Activated CD4-positive, alpha-beta T cell treated with anti-CD3 and anti-CD28 coated beads for 36 hours (primary cell): ENCODE data around the gene ITGA5. TPM values are rescaled to one million over a fixed set of nuclear protein-coding genes. Genes with fewer than 3 reads are reported as not detected.
A peak's percentile ranks its signal among the peaks of the same experiment; 100 is the strongest.

Source experiments
- ATAC-seq: fragments of 200-7000 bp; cut with Tn5 transposase; one replicate; pipeline ENCODE4 v1.10.0; 2021; ENCODE audit warnings: mild to moderate bottlenecking, moderate library complexity
- CTCF ChIA-PET: fragments of 350-600 bp; sonication (Branson Sonifier 250); formaldehyde crosslinking; loops from one replicate; lab custom pipeline; 2021; ENCODE audit warnings: antibody characterized with exemption; lab: Charles Lee
- POLR2A ChIA-PET: fragments of 350-600 bp; sonication (Branson Sonifier 250); formaldehyde crosslinking; loops from one replicate; lab custom pipeline; 2021; ENCODE audit warnings: antibody characterized with exemption, inconsistent platforms; lab: Charles Lee
- DNase-seq: peaks from one replicate; pipeline ENCODE4 v3.0.0-alpha.2; 2020
- H3K27ac Mint-ChIP-seq: one replicate; pipeline ENCODE4 v1.8.0; 2021; ENCODE audit warnings: mixed read lengths
- H3K27me3 Mint-ChIP-seq: one replicate; pipeline ENCODE4 v1.8.0; 2021; ENCODE audit warnings: mixed read lengths
- H3K36me3 Mint-ChIP-seq: one replicate; pipeline ENCODE4 v1.8.0; 2021; ENCODE audit warnings: low read depth, mixed read lengths
- H3K4me1 Mint-ChIP-seq: one replicate; pipeline ENCODE4 v1.8.0; 2021; ENCODE audit warnings: mixed read lengths
- H3K4me3 Mint-ChIP-seq: one replicate; pipeline ENCODE4 v1.8.0; 2021; ENCODE audit warnings: mild to moderate bottlenecking, moderate library complexity, mixed read lengths
- H3K9me3 Mint-ChIP-seq: one replicate; pipeline ENCODE4 v1.8.0; 2021; ENCODE audit warnings: low read depth, mixed read lengths
- intact Hi-C, 2 experiments: fragments of 100-400 bp; cut with DNase I in 1 of 2; cut with micrococcal nuclease in 1 of 2; formaldehyde crosslinking; loops; one replicate each; pipeline versions ENCODE4 v1.14.2 to v1.15.1; 2022 to 2024; cut with DNase I, micrococcal nuclease
- total RNA-seq, 2 experiments: library from RNA; stranded (reverse); gene quantifications; one replicate each; pipeline ENCODE4 v1.2.3, GENCODE V29; 2021

The ITGA5 gene
- total RNA-seq, 2 experiments from 2014 or later = 38.6 to 58.0 TPM

GRCh38 chr12:54379398-54380201, 39.5 kb downstream of the ITGA5 start:
- POLR2A ChIA-PET = interaction anchor here (1.0 kb wide), 1 partner anchor 92 kb away, joined by 3 read pairs; no protein-coding TSS in a partner anchor
- Mint-ChIP-seq H3K9me3 (no peaks in the 10 kb centered on the region), H3K4me1 (peaks cover 10% of the 10 kb centered on the region), H3K27me3 (no peaks in the 10 kb centered on the region), H3K27ac (no peak overlapping the region), H3K36me3 (no peaks in the 10 kb centered on the region), H3K4me3 (peak overlapping the region; percentile 47)
- ATAC-seq (peak; percentile 86), DNase-seq (peak; percentile 96)
- CTCF ChIA-PET = interaction anchor here (0.6 to 5.5 kb wide), 67 partner anchors 8 to 370 kb away, joined by 3 to 62 read pairs (median 5); partner anchors contain the start of genes CBX5, COPZ1, GTSF1 and HOXC8
- intact Hi-C loops = loop anchor here in 1 of 2 experiments (1.0 kb wide), 3 partner anchors 11 to 159 kb away; no protein-coding TSS in a partner anchor

- Mint-ChIP-seq H3K4me1 (peaks cover 10% of the 10 kb centered on the region), H3K27me3 (no peaks in the 10 kb centered on the region), H3K9me3 (no peaks in the 10 kb centered on the region), H3K4me3 (peak overlapping the region; percentile 47), H3K36me3 (no peaks in the 10 kb centered on the region), H3K27ac (no peak overlapping the region)
- ATAC-seq (no peak), DNase-seq (no peak)
- POLR2A ChIA-PET = interaction anchor here (1.0 kb wide), 1 partner anchor 92 kb away, joined by 3 read pairs; no protein-coding TSS in a partner anchor
- intact Hi-C loops = loop anchor here in 1 of 2 experiments (1.0 kb wide), 3 partner anchors 11 to 159 kb away; no protein-coding TSS in a partner anchor
- CTCF ChIA-PET = interaction anchor here (0.6 to 5.5 kb wide), 56 partner anchors 8 to 370 kb away, joined by 3 to 62 read pairs (median 5); partner anchors contain the start of genes CBX5, COPZ1, GTSF1 and HOXC8
Observed at GRCh38 chr12:54378796-54379397, 40.2 kb downstream of the ITGA5 start.

GRCh38 chr12:54377797-54378515, 41.1 kb downstream of the ITGA5 start:
- Mint-ChIP-seq H3K9me3 (no peaks in the 10 kb centered on the region), H3K27me3 (no peaks in the 10 kb centered on the region), H3K4me3 (no peak overlapping the region), H3K27ac (no peak overlapping the region), H3K4me1 (peaks cover 12% of the 10 kb centered on the region), H3K36me3 (no peaks in the 10 kb centered on the region)
- ChIA-PET POLR2A (no interaction called here), CTCF (interaction anchor here (1.3 to 5.5 kb wide), 11 partner anchors 10 to 159 kb away, joined by 3 to 62 read pairs (median 14); no protein-coding TSS in a partner anchor)
- intact Hi-C loops = no loop called here
- no peak for ATAC-seq
- no peak for DNase-seq

- ATAC-seq = no peak
- H3K27me3 Mint-ChIP-seq = no peaks in the 10 kb centered on the region
- no peaks in the 10 kb centered on the region for H3K36me3 Mint-ChIP-seq
- DNase-seq = no peak
- no peaks in the 10 kb centered on the region for H3K9me3 Mint-ChIP-seq
- H3K4me3 Mint-ChIP-seq = no peak overlapping the region
- ChIA-PET POLR2A (interaction anchor here (0.6 kb wide), 1 partner anchor 68 kb away, joined by 3 read pairs; no protein-coding TSS in a partner anchor), CTCF (interaction anchor here (0.6 to 5.5 kb wide), 4 partner anchors 39 to 772 kb away, joined by 3 to 62 read pairs (median 6); no protein-coding TSS in a partner anchor)
- intact Hi-C loops = no loop called here
- peaks cover 17% of the 10 kb centered on the region for H3K4me1 Mint-ChIP-seq
- no peak overlapping the region for H3K27ac Mint-ChIP-seq
Observed at GRCh38 chr12:54377007-54377406, 42.1 kb downstream of the ITGA5 start.

- intact Hi-C loops = no loop called here
- DNase-seq (no peak), ATAC-seq (no peak)
- H3K9me3 Mint-ChIP-seq = no peaks in the 10 kb centered on the region
- H3K4me3 Mint-ChIP-seq = no peak overlapping the region
- H3K27ac Mint-ChIP-seq = no peak overlapping the region
- no peaks in the 10 kb centered on the region for H3K27me3 Mint-ChIP-seq
- POLR2A ChIA-PET = no interaction called here
- peaks cover 18% of the 10 kb centered on the region for H3K4me1 Mint-ChIP-seq
- H3K36me3 Mint-ChIP-seq = no peaks in the 10 kb centered on the region
- CTCF ChIA-PET = interaction anchor here (0.6 to 5.5 kb wide), 4 partner anchors 39 to 772 kb away, joined by 3 to 62 read pairs (median 6); no protein-coding TSS in a partner anchor
Observed at GRCh38 chr12:54376596-54376995, 42.5 kb downstream of the ITGA5 start.

GRCh38 chr12:54375259-54375579, 43.8 kb downstream of the ITGA5 start:
- intact Hi-C loops = no loop called here
- CTCF ChIA-PET = interaction anchor here (1.2 to 5.5 kb wide), 2 partner anchors 24 to 82 kb away, joined by 3 to 62 read pairs; no protein-coding TSS in a partner anchor
- H3K27ac Mint-ChIP-seq = no peak overlapping the region
- DNase-seq (no peak), ATAC-seq (no peak)
- peaks cover 18% of the 10 kb centered on the region for H3K4me1 Mint-ChIP-seq
- H3K9me3 Mint-ChIP-seq = no peaks in the 10 kb centered on the region
- no peaks in the 10 kb centered on the region for H3K36me3 Mint-ChIP-seq
- no peak overlapping the region for H3K4me3 Mint-ChIP-seq
- H3K27me3 Mint-ChIP-seq = no peaks in the 10 kb centered on the region
- POLR2A ChIA-PET = interaction anchor here (1.2 kb wide), 1 partner anchor 87 kb away, joined by 3 read pairs; no protein-coding TSS in a partner anchor

GRCh38 chr12:54374562-54375258, 44.4 kb downstream of the ITGA5 start:
- ATAC-seq (no peak), DNase-seq (no peak)
- no peak overlapping the region for H3K27ac Mint-ChIP-seq
- no peaks in the 10 kb centered on the region for H3K36me3 Mint-ChIP-seq
- ChIA-PET CTCF (interaction anchor here (0.7 to 1.2 kb wide), 3 partner anchors 8 to 25 kb away, joined by 3 to 4 read pairs (median 3); no protein-coding TSS in a partner anchor), POLR2A (interaction anchor here (1.2 kb wide), 1 partner anchor 86 kb away, joined by 3 read pairs; no protein-coding TSS in a partner anchor)
- no peaks in the 10 kb centered on the region for H3K9me3 Mint-ChIP-seq
- intact Hi-C loops = no loop called here
- H3K4me3 Mint-ChIP-seq = no peak overlapping the region
- no peaks in the 10 kb centered on the region for H3K27me3 Mint-ChIP-seq
- peaks cover 18% of the 10 kb centered on the region for H3K4me1 Mint-ChIP-seq

GRCh38 chr12:54373649-54374561, 45.2 kb downstream of the ITGA5 start:
- Mint-ChIP-seq H3K27me3 (no peaks in the 10 kb centered on the region), H3K27ac (no peak overlapping the region), H3K36me3 (no peaks in the 10 kb centered on the region), H3K9me3 (no peaks in the 10 kb centered on the region), H3K4me1 (peaks cover 19% of the 10 kb centered on the region), H3K4me3 (no peak overlapping the region)
- ChIA-PET CTCF (interaction anchor here (0.5 to 4.5 kb wide), 6 partner anchors 9 to 1382 kb away, joined by 3 to 13 read pairs (median 3); no protein-coding TSS in a partner anchor), POLR2A (interaction anchor here (1.2 kb wide), 1 partner anchor 86 kb away, joined by 3 read pairs; no protein-coding TSS in a partner anchor)
- ATAC-seq (peak; percentile 45), DNase-seq (peak; percentile 43)
- intact Hi-C loops = no loop called here

- intact Hi-C loops = no loop called here
- POLR2A ChIA-PET = interaction anchor here (0.6 kb wide), 1 partner anchor 82 kb away, joined by 3 read pairs; no protein-coding TSS in a partner anchor
Observed at GRCh38 chr12:54372113-54372806, 46.8 kb downstream of the ITGA5 start.

More at GRCh38 chr12:54372113-54372806, 46.8 kb downstream of the ITGA5 start:
- H3K36me3 Mint-ChIP-seq = no peaks in the 10 kb centered on the region
- peak overlapping the region; percentile 3 for H3K27ac Mint-ChIP-seq
- H3K4me1 Mint-ChIP-seq = peaks cover 31% of the 10 kb centered on the region
- no peak overlapping the region for H3K4me3 Mint-ChIP-seq
- no peak for ATAC-seq
- H3K27me3 Mint-ChIP-seq = peaks cover 2% of the 10 kb centered on the region
- H3K9me3 Mint-ChIP-seq = no peaks in the 10 kb centered on the region
- CTCF ChIA-PET = interaction anchor here (0.6 to 4.5 kb wide), 13 partner anchors 8 to 156 kb away, joined by 3 to 25 read pairs (median 4); partner anchors contain the start of gene COPZ1
- no peak for DNase-seq
